Measurements from ENCODE around the gene CBLB. TPM values are rescaled to one million over a fixed set of nuclear protein-coding genes. Genes with fewer than 3 reads are reported as not detected.

CBLB gene
- total and polyA plus RNA-seq, 2 of the 4 experiments (the other 2 are of a cell fraction) = 10.1 to 20.1 TPM

GRCh38 chr3:105733356-105733755 is 135.5 kb downstream of the CBLB start:
- no TSS peak for BruUV-seq (replicated peaks)
- peaks cover 3% of the 10 kb centered on the region; the same call in 1 of the 2 replicates for H3K36me3 ChIP-seq (ENCODE audit: control insufficient read depth, insufficient read depth, low read length)

More at GRCh38 chr3:105733356-105733755, 135.5 kb downstream of the CBLB start:
- H3K9me3 ChIP-seq (ENCODE audit: control insufficient read depth, insufficient read depth, low read length) = no peaks in the 10 kb centered on the region
- ChIA-PET POLR2A (ENCODE audit: unreplicated experiment) (interaction anchor here (0.7 kb wide), 1 partner anchor 8 kb away, joined by 4 read pairs; no protein-coding TSS in a partner anchor), CTCF (no interaction called here)
- no peak overlapping the region for H2AFZ ChIP-seq (replicated peaks; ENCODE audit: low read length, poor library complexity)
- no peaks in the 10 kb centered on the region for H3K4me1 ChIP-seq (ENCODE audit: control insufficient read depth, insufficient read depth, low read length)
- no CpG with 5 or more reads among the region's 2 CpGs for WGBS, 2 experiments (ENCODE audit: extremely low coverage in 2 of 2, insufficient read length in 1 of 2)
- H3K27ac ChIP-seq (ENCODE audit: insufficient read depth, low read length) = no peak overlapping the region
- H2BK15ac ChIP-seq (ENCODE audit: low read depth, low read length) = no peak overlapping the region
- H3K14ac ChIP-seq (replicated peaks; ENCODE audit: low read depth, low read length) = no peak overlapping the region
- H2AK5ac ChIP-seq (ENCODE audit: low read depth, low read length) = no peak overlapping the region
- H3K4ac ChIP-seq (ENCODE audit: low read depth, low read length) = no peak overlapping the region
- no peak overlapping the region for H3K4me3 ChIP-seq (ENCODE audit: insufficient read depth, low read depth, low read length)
- ATAC-seq (ENCODE audit: low read depth) = no peak
- no peak overlapping the region for H2AK9ac ChIP-seq (replicated peaks; ENCODE audit: low read depth, low read length, poor library complexity)
- H3K27me3 ChIP-seq (ENCODE audit: control insufficient read depth, insufficient read depth, low read length) = no peaks in the 10 kb centered on the region
- H3K23ac ChIP-seq (ENCODE audit: low read depth, low read length) = no peak overlapping the region
- H3K4me2 ChIP-seq (ENCODE audit: low read depth, low read length) = no peak overlapping the region
- no peak overlapping the region for H2BK120ac ChIP-seq (ENCODE audit: low read depth, low read length)
- H3K56ac ChIP-seq (ENCODE audit: extremely low read depth, insufficient read depth, low read length) = no peak overlapping the region
- H2BK5ac ChIP-seq (ENCODE audit: low read depth, low read length, poor library complexity, severe bottlenecking) = no peak overlapping the region
- no peak overlapping the region for H3K9ac ChIP-seq (ENCODE audit: low read depth, low read length)
- DNase-seq = no peak
- H4K91ac ChIP-seq (ENCODE audit: insufficient read depth, low read depth, low read length) = no peak overlapping the region
- no peak overlapping the region for H4K8ac ChIP-seq (ENCODE audit: low read depth in 2 of 2, low read length in 2 of 2)
- in situ Hi-C loops (cut with MboI; ENCODE audit: low sequenced_read_pairs) = no loop called here
- no peak for TF ChIP-seq SMC3 (IDR thresholded peaks at IDR 0.05; ENCODE audit: low read depth, low read length)
- TF ChIP-seq, protein P1, sequence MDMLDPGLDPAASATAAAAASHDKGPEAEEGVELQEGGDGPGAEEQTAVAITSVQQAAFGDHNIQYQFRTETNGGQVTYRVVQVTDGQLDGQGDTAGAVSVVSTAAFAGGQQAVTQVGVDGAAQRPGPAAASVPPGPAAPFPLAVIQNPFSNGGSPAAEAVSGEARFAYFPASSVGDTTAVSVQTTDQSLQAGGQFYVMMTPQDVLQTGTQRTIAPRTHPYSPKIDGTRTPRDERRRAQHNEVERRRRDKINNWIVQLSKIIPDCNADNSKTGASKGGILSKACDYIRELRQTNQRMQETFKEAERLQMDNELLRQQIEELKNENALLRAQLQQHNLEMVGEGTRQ (IDR thresholded peaks at IDR 0.05; ENCODE audit: low read depth, low read length) = no peak
- no peak for TF ChIP-seq RCOR1 (IDR thresholded peaks at IDR 0.05; ENCODE audit: insufficient replicate concordance, low read length)
- TF ChIP-seq POLR2A (IDR thresholded peaks at IDR 0.05; ENCODE audit: low read depth, low read length) = no peak
- TF ChIP-seq, protein P2, sequence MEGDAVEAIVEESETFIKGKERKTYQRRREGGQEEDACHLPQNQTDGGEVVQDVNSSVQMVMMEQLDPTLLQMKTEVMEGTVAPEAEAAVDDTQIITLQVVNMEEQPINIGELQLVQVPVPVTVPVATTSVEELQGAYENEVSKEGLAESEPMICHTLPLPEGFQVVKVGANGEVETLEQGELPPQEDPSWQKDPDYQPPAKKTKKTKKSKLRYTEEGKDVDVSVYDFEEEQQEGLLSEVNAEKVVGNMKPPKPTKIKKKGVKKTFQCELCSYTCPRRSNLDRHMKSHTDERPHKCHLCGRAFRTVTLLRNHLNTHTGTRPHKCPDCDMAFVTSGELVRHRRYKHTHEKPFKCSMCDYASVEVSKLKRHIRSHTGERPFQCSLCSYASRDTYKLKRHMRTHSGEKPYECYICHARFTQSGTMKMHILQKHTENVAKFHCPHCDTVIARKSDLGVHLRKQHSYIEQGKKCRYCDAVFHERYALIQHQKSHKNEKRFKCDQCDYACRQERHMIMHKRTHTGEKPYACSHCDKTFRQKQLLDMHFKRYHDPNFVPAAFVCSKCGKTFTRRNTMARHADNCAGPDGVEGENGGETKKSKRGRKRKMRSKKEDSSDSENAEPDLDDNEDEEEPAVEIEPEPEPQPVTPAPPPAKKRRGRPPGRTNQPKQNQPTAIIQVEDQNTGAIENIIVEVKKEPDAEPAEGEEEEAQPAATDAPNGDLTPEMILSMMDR (conservative IDR thresholded peaks at IDR 0.05; ENCODE audit: low read depth, low read length) = no peak
- no peak for TF ChIP-seq BHLHE40 (IDR thresholded peaks at IDR 0.05; ENCODE audit: low read depth, low read length)
- no peak for TF ChIP-seq RAD21 (IDR thresholded peaks at IDR 0.05; ENCODE audit: low read length)
- TF ChIP-seq MAFK (IDR thresholded peaks at IDR 0.05; ENCODE audit: low read depth, low read length) = no peak
- TF ChIP-seq FOS (IDR thresholded peaks at IDR 0.05; ENCODE audit: low read depth, low read length) = no peak
- TF ChIP-seq RFX5 (IDR thresholded peaks at IDR 0.05; ENCODE audit: low read depth, low read length) = no peak
- TF ChIP-seq NFE2L2 (IDR thresholded peaks at IDR 0.05; ENCODE audit: low read depth, low read length) = no peak
- no peak for TF ChIP-seq CEBPB (IDR thresholded peaks at IDR 0.05; ENCODE audit: low read depth, low read length)
- TF ChIP-seq MAZ (IDR thresholded peaks at IDR 0.05; ENCODE audit: borderline replicate concordance, low read depth, low read length) = no peak
- no peak for TF ChIP-seq CHD1 (IDR thresholded peaks at IDR 0.05; ENCODE audit: low read depth, low read length)
- TF ChIP-seq, protein P3, sequence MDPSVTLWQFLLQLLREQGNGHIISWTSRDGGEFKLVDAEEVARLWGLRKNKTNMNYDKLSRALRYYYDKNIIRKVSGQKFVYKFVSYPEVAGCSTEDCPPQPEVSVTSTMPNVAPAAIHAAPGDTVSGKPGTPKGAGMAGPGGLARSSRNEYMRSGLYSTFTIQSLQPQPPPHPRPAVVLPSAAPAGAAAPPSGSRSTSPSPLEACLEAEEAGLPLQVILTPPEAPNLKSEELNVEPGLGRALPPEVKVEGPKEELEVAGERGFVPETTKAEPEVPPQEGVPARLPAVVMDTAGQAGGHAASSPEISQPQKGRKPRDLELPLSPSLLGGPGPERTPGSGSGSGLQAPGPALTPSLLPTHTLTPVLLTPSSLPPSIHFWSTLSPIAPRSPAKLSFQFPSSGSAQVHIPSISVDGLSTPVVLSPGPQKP (IDR thresholded peaks at IDR 0.05; ENCODE audit: borderline replicate concordance, low read depth, low read length) = no peak
- no peak for TF ChIP-seq MXI1 (IDR thresholded peaks at IDR 0.05; ENCODE audit: borderline replicate concordance, low read depth, low read length)
- H4K20me1 ChIP-seq (ENCODE audit: insufficient read depth, low read length) = no peaks in the 10 kb centered on the region
- intact Hi-C loops (cut with micrococcal nuclease) = no loop called here
- no peaks in the 10 kb centered on the region for H3K9me1 ChIP-seq (ENCODE audit: insufficient read depth, low read length)
- dilution Hi-C loops (cut with HindIII; ENCODE audit: low sequenced_read_pairs, unreplicated experiment) = no loop called here
- no peak overlapping the region for H4K5ac ChIP-seq (ENCODE audit: low read depth, low read length)
- no peak overlapping the region for H3K18ac ChIP-seq (ENCODE audit: low read depth, low read length)
- H2BK20ac ChIP-seq (ENCODE audit: low read depth, low read length) = no peak overlapping the region
- no peaks in the 10 kb centered on the region for H3K79me1 ChIP-seq (ENCODE audit: low read depth in 1 of 2, low read length in 2 of 2)
